DND-41 (cell line): ENCODE results near the gene UGT1A6.

Source experiments
- EZH2 ChIP-seq: IDR thresholded peaks from 3 replicates; pipeline ENCODE4 v1.6.1; 2012; ENCODE audit warnings: borderline replicate concordance, low read depth, mild to moderate bottlenecking, moderate library complexity, low read length, inconsistent platforms; ENCODE audit not compliant: severe bottlenecking
- TF ChIP-seq, protein P1 (sequence below): IDR thresholded peaks from 2 replicates; pipeline ENCODE4 v1.5.1; 2012; ENCODE audit warnings: borderline replicate concordance, low read length, moderate library complexity, mild to moderate bottlenecking; ENCODE audit not compliant: poor library complexity, severe bottlenecking; ENCODE audit errors: extremely low read depth

- TF ChIP-seq, protein P1, sequence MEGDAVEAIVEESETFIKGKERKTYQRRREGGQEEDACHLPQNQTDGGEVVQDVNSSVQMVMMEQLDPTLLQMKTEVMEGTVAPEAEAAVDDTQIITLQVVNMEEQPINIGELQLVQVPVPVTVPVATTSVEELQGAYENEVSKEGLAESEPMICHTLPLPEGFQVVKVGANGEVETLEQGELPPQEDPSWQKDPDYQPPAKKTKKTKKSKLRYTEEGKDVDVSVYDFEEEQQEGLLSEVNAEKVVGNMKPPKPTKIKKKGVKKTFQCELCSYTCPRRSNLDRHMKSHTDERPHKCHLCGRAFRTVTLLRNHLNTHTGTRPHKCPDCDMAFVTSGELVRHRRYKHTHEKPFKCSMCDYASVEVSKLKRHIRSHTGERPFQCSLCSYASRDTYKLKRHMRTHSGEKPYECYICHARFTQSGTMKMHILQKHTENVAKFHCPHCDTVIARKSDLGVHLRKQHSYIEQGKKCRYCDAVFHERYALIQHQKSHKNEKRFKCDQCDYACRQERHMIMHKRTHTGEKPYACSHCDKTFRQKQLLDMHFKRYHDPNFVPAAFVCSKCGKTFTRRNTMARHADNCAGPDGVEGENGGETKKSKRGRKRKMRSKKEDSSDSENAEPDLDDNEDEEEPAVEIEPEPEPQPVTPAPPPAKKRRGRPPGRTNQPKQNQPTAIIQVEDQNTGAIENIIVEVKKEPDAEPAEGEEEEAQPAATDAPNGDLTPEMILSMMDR, result no peak
- no peak for TF ChIP-seq EZH2
Observed at GRCh38 chr2:233780771-233781170, 88.1 kb downstream of the UGT1A6 start.
